Measurements from ENCODE around the gene PARP9. TPM values are rescaled to one million over a fixed set of nuclear protein-coding genes. Genes with fewer than 3 reads are reported as not detected.

Gene PARP9
- total and polyA plus RNA-seq, 2 of the 8 experiments (the other 6 are each of a cell fraction or from before 2014, with no cell fraction given): 3.7 to 4.5 TPM

DNA sequence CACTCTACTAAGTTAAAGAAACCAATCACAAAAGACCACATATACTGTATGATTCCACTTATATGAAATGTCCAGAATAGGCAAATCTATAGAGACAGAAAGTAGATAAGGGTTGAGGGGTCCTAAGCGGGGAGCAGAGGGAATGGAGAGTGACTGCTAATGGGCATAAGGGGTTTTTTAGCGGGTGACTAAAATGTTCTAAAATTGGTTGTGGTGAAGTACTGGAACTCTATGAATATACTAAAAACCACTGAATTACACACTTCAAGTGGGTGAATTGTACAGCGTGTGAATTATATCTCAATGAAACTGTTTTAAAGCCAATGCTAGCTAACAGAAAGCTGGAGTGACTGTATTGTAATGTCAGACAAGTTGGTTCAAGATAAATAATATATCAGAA, 82.7 kb downstream of the PARP9 start:
- WGBS, 2 experiments (ENCODE audit: extremely low coverage in 1 of 2, insufficient coverage in 1 of 2, insufficient read length in 1 of 2, insufficient replicate concordance in 2 of 2, low coverage in 1 of 2, low lambda C conversion rate in 2 of 2, missing lambda C conversion rate in 1 of 2): 94% methylated on average over 3 of the region's 3 CpGs; no CpG with 5 or more reads in 1 of the 2 experiments
- H2BK120ac ChIP-seq (replicated peaks; ENCODE audit: low read depth, low read length): no peak overlapping the region
- no peak overlapping the region for H3K14ac ChIP-seq (ENCODE audit: insufficient read length)
- H3K9ac ChIP-seq (replicated peaks in 1 of 4; ENCODE audit: extremely low read depth in 1 of 4, low read depth in 3 of 4, low read length in 3 of 4): no peak overlapping the region
- H3K18ac ChIP-seq (ENCODE audit: extremely low read depth, low read length): no peak overlapping the region
- no peak overlapping the region for H3K23ac ChIP-seq (ENCODE audit: insufficient read length)
- H3K27ac ChIP-seq (ENCODE audit: low read depth, low read length): no peak overlapping the region
- DNase-seq (ENCODE audit: low read depth in 1 of 2, low spot score in 2 of 2): no peak
- H3K56ac ChIP-seq (replicated peaks; ENCODE audit: insufficient read length, low read depth, low read length): no peak overlapping the region
- H4K8ac ChIP-seq (ENCODE audit: extremely low read depth, insufficient read depth, low read length): no peak overlapping the region
- no peak overlapping the region for H3K4ac ChIP-seq (replicated peaks; ENCODE audit: insufficient read length, low read depth, low read length)
- no peak overlapping the region for H3K4me3 ChIP-seq (ENCODE audit: extremely low read depth in 1 of 4, insufficient read depth in 2 of 4, low read depth in 3 of 4, low read length in 4 of 4)
- ChIA-PET POLR2A (ENCODE audit: partially characterized antibody) (no interaction called here), CTCF (ENCODE audit: partially characterized antibody) (no interaction called here)
- H3K79me1 ChIP-seq (ENCODE audit: low read depth, low read length): no peaks in the 10 kb centered on the region
- no peak overlapping the region for H2AFZ ChIP-seq (ENCODE audit: low read length)
- no peak overlapping the region for H2BK5ac ChIP-seq (ENCODE audit: low read depth, low read length)
- H4K91ac ChIP-seq (replicated peaks; ENCODE audit: insufficient read length, low read length): no peak overlapping the region
- H3K4me1 ChIP-seq (replicated peaks in 1 of 4; ENCODE audit: control insufficient read depth in 3 of 4, insufficient read depth in 4 of 4, low read length in 3 of 4): no peaks in the 10 kb centered on the region
- no peaks in the 10 kb centered on the region for H3K36me3 ChIP-seq (ENCODE audit: control insufficient read depth in 2 of 4, insufficient read depth in 4 of 4, low read length in 3 of 4)
- H3K79me2 ChIP-seq (ENCODE audit: control insufficient read depth in 1 of 2, insufficient read depth in 2 of 2, low read length in 2 of 2): peaks cover 0 to 53% of the 10 kb centered on the region in 2 experiments; a peak in 2 of 4 replicates
- FAIRE-seq: no peak
- no peak overlapping the region for H2BK12ac ChIP-seq (ENCODE audit: low read depth, low read length)
- H2AK5ac ChIP-seq (ENCODE audit: low read depth, low read length): no peak overlapping the region
- no peak overlapping the region for H4K5ac ChIP-seq (ENCODE audit: insufficient read length, low read depth, low read length)
- H2BK20ac ChIP-seq (ENCODE audit: low read length): no peak overlapping the region
- no peaks in the 10 kb centered on the region for H3K23me2 ChIP-seq (ENCODE audit: low read depth, low read length)
- no peaks in the 10 kb centered on the region for H3K27me3 ChIP-seq (replicated peaks in 1 of 4; ENCODE audit: control insufficient read depth in 3 of 4, extremely low read depth in 1 of 4, insufficient read depth in 3 of 4, low read length in 3 of 4)
- H2BK15ac ChIP-seq (ENCODE audit: low read length): no peak overlapping the region
- H4K20me1 ChIP-seq (replicated peaks in 1 of 2; ENCODE audit: control insufficient read depth in 1 of 2, insufficient read depth in 2 of 2, low read length in 2 of 2): peaks cover 0 to 8% of the 10 kb centered on the region in 2 experiments
- no peaks in the 10 kb centered on the region for H3K9me3 ChIP-seq (ENCODE audit: insufficient read depth in 2 of 2, low read depth in 1 of 2, low read length in 1 of 2)
- no peak overlapping the region for H3K4me2 ChIP-seq (ENCODE audit: insufficient read depth in 1 of 2, low read depth in 2 of 2, low read length in 2 of 2)
- no peak for TF ChIP-seq GABPA (IDR thresholded peaks at IDR 0.05; ENCODE audit: borderline replicate concordance, insufficient read depth, low read length)
- TF ChIP-seq, protein P1, sequence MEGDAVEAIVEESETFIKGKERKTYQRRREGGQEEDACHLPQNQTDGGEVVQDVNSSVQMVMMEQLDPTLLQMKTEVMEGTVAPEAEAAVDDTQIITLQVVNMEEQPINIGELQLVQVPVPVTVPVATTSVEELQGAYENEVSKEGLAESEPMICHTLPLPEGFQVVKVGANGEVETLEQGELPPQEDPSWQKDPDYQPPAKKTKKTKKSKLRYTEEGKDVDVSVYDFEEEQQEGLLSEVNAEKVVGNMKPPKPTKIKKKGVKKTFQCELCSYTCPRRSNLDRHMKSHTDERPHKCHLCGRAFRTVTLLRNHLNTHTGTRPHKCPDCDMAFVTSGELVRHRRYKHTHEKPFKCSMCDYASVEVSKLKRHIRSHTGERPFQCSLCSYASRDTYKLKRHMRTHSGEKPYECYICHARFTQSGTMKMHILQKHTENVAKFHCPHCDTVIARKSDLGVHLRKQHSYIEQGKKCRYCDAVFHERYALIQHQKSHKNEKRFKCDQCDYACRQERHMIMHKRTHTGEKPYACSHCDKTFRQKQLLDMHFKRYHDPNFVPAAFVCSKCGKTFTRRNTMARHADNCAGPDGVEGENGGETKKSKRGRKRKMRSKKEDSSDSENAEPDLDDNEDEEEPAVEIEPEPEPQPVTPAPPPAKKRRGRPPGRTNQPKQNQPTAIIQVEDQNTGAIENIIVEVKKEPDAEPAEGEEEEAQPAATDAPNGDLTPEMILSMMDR (IDR thresholded peaks at IDR 0.05; ENCODE audit: control extremely low read depth in 1 of 3, insufficient read depth in 1 of 3, low read depth in 1 of 3, low read length in 3 of 3): no peak
- no peak for TF ChIP-seq CBX8 (IDR thresholded peaks at IDR 0.05; ENCODE audit: borderline replicate concordance, low read depth, low read length)
- TF ChIP-seq POLR2AphosphoS5 (IDR thresholded peaks at IDR 0.05; ENCODE audit: low read depth, low read length): no peak
- TF ChIP-seq CHD1 (IDR thresholded peaks at IDR 0.05; ENCODE audit: low read depth, low read length): no peak
- no peak for TF ChIP-seq KDM1A (IDR thresholded peaks at IDR 0.05; ENCODE audit: borderline replicate concordance, low read length)
- no peak for TF ChIP-seq RFX5 (IDR thresholded peaks at IDR 0.05; ENCODE audit: borderline replicate concordance, low read depth, low read length)
- no peak for TF ChIP-seq CHD2 (IDR thresholded peaks at IDR 0.05; ENCODE audit: low read length)
- TF ChIP-seq ZNF274 (IDR thresholded peaks at IDR 0.05; ENCODE audit: borderline replicate concordance, extremely low read depth, low read length): no peak
- no peak for TF ChIP-seq KDM4A (IDR thresholded peaks at IDR 0.05; ENCODE audit: low read depth, low read length, severe bottlenecking)
- TF ChIP-seq BCL11A (IDR thresholded peaks at IDR 0.05; ENCODE audit: low read depth in 2 of 2, low read length in 2 of 2): no peak
